ENCODE measurements around the gene AHCYL1.

GRCh38 chr1:109959974-109960744 lies 24.4 kb upstream of the AHCYL1 start:
- TF ChIP-seq CTCF (IDR thresholded peaks at IDR 0.05) (no peak), POLR2A (IDR thresholded peaks at IDR 0.05) (no peak)
